GM23338 (cell line): ENCODE results near the gene DCP2. TPM values are rescaled to one million over a fixed set of nuclear protein-coding genes. Genes with fewer than 3 reads are reported as not detected.

Experiments used
- CREB1 ChIP-seq: fragments of 250-450 bp; sonication (Bioruptor Pico); IDR thresholded peaks from 2 replicates; pipeline ENCODE4 v1.5.0; 2020; ENCODE audit warnings: low read depth, mild to moderate bottlenecking, moderate library complexity
- CTCF ChIP-seq, 2 experiments: fragments of 200-600 bp in 1 of 2; sonication (generic) in 1 of 2; conservative IDR thresholded peaks; 2 replicates each; pipeline versions ENCODE4 v1.5.1 to v1.6.1; 2016 to 2017; ENCODE audit warnings: antibody characterized with exemption in 2 of 2, low read depth in 2 of 2, mild to moderate bottlenecking in 2 of 2, moderate library complexity in 1 of 2
- EZH2phosphoT487 ChIP-seq: fragments of 200-600 bp; sonication (generic); IDR thresholded peaks from one replicate; pipeline ENCODE4 v1.8.1; 2018; ENCODE audit warnings: antibody characterized with exemption; ENCODE audit not compliant: unreplicated experiment
- JUNB ChIP-seq: IDR thresholded peaks from one replicate; pipeline ENCODE4 v1.6.1; 2016; ENCODE audit warnings: antibody characterized with exemption; ENCODE audit not compliant: unreplicated experiment
- NANOG ChIP-seq: IDR thresholded peaks from 2 replicates; pipeline ENCODE4 v1.6.1; 2016; ENCODE audit warnings: antibody characterized with exemption, borderline replicate concordance
- POLR2AphosphoS5 ChIP-seq: IDR thresholded peaks from 2 replicates; pipeline ENCODE4 v1.6.1; 2016; ENCODE audit warnings: antibody characterized with exemption, low read depth
- REST ChIP-seq: IDR thresholded peaks from one replicate; pipeline ENCODE4 v1.6.1; 2018; ENCODE audit warnings: antibody characterized with exemption; ENCODE audit not compliant: unreplicated experiment
- ZNF331 ChIP-seq: fragments of 250-450 bp; sonication (Bioruptor Pico); IDR thresholded peaks from 2 replicates; pipeline ENCODE4 v1.5.0; 2020; ENCODE audit warnings: low read depth, mild to moderate bottlenecking, moderate library complexity
- polyA plus RNA-seq: library from polyadenylated mRNA; unstranded; fragments of >200 nt; fragmentation: Nextera tagmentation; extraction: Ambion mirVana; gene quantifications from 2 replicates; pipeline ENCODE4 v1.2.1, GENCODE V29; 2016
- total RNA-seq: library from RNA; depleted of rRNA; stranded (reverse); fragments of >200 nt; shearing (Covaris generic); gene quantifications from 2 replicates; pipeline ENCODE4 v1.2.3, GENCODE V29; 2014
- TF ChIP-seq, protein P1 (sequence below): fragments of 250-450 bp; sonication (Bioruptor Pico); IDR thresholded peaks from 2 replicates; pipeline ENCODE4 v1.5.0; 2020; ENCODE audit warnings: mild to moderate bottlenecking, moderate library complexity
- TF ChIP-seq, protein P2 (sequence below): IDR thresholded peaks from 2 replicates; pipeline ENCODE4 v1.6.1; 2016; ENCODE audit warnings: antibody characterized with exemption

Gene DCP2
- total and polyA plus RNA-seq, 2 experiments from 2014 or later: 96.6 to 165 TPM

DNA sequence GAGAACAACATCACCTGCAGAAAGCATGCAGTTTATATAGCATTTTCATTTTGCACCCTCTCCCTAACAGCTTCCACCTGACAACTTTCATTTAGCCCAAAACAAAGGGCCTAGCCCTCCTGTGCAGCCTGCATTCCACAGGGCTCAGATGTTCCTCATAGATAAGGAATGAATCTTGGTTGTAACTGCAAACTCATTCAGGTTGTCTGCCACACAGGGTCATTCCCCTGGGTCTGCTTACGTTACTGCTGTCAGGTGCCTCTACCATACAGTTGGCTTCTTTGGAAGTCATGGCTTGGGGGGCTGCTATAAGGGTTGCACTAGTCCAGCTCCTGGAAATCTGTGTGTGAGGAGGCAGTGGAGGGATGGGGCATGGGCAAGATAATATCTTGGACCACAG is 2.7 kb upstream of the DCP2 start (continued):
- TF ChIP-seq, protein P1, sequence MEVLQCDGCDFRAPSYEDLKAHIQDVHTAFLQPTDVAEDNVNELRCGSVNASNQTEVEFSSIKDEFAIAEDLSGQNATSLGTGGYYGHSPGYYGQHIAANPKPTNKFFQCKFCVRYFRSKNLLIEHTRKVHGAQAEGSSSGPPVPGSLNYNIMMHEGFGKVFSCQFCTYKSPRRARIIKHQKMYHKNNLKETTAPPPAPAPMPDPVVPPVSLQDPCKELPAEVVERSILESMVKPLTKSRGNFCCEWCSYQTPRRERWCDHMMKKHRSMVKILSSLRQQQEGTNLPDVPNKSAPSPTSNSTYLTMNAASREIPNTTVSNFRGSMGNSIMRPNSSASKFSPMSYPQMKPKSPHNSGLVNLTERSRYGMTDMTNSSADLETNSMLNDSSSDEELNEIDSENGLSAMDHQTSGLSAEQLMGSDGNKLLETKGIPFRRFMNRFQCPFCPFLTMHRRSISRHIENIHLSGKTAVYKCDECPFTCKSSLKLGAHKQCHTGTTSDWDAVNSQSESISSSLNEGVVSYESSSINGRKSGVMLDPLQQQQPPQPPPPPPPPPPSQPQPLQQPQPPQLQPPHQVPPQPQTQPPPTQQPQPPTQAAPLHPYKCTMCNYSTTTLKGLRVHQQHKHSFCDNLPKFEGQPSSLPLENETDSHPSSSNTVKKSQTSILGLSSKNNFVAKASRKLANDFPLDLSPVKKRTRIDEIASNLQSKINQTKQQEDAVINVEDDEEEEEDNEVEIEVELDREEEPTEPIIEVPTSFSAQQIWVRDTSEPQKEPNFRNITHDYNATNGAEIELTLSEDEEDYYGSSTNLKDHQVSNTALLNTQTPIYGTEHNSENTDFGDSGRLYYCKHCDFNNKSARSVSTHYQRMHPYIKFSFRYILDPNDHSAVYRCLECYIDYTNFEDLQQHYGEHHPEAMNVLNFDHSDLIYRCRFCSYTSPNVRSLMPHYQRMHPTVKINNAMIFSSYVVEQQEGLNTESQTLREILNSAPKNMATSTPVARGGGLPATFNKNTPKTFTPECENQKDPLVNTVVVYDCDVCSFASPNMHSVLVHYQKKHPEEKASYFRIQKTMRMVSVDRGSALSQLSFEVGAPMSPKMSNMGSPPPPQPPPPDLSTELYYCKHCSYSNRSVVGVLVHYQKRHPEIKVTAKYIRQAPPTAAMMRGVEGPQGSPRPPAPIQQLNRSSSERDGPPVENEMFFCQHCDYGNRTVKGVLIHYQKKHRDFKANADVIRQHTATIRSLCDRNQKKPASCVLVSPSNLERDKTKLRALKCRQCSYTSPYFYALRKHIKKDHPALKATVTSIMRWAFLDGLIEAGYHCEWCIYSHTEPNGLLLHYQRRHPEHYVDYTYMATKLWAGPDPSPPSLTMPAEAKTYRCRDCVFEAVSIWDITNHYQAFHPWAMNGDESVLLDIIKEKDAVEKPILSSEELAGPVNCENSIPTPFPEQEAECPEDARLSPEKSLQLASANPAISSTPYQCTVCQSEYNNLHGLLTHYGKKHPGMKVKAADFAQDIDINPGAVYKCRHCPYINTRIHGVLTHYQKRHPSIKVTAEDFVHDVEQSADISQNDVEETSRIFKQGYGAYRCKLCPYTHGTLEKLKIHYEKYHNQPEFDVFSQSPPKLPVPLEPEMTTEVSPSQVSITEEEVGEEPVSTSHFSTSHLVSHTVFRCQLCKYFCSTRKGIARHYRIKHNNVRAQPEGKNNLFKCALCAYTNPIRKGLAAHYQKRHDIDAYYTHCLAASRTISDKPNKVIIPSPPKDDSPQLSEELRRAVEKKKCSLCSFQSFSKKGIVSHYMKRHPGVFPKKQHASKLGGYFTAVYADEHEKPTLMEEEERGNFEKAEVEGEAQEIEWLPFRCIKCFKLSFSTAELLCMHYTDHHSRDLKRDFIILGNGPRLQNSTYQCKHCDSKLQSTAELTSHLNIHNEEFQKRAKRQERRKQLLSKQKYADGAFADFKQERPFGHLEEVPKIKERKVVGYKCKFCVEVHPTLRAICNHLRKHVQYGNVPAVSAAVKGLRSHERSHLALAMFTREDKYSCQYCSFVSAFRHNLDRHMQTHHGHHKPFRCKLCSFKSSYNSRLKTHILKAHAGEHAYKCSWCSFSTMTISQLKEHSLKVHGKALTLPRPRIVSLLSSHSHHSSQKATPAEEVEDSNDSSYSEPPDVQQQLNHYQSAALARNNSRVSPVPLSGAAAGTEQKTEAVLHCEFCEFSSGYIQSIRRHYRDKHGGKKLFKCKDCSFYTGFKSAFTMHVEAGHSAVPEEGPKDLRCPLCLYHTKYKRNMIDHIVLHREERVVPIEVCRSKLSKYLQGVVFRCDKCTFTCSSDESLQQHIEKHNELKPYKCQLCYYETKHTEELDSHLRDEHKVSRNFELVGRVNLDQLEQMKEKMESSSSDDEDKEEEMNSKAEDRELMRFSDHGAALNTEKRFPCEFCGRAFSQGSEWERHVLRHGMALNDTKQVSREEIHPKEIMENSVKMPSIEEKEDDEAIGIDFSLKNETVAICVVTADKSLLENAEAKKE (CRISPR knock-in tag): no peak
- no peak for TF ChIP-seq CTCF (conservative IDR thresholded peaks at IDR 0.05; ENCODE audit: low read depth in 2 of 2)
- TF ChIP-seq, protein P2, sequence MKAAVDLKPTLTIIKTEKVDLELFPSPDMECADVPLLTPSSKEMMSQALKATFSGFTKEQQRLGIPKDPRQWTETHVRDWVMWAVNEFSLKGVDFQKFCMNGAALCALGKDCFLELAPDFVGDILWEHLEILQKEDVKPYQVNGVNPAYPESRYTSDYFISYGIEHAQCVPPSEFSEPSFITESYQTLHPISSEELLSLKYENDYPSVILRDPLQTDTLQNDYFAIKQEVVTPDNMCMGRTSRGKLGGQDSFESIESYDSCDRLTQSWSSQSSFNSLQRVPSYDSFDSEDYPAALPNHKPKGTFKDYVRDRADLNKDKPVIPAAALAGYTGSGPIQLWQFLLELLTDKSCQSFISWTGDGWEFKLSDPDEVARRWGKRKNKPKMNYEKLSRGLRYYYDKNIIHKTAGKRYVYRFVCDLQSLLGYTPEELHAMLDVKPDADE: no peak
- no peak for TF ChIP-seq EZH2phosphoT487
- TF ChIP-seq NANOG: no peak
- TF ChIP-seq JUNB: no peak
- no peak for TF ChIP-seq REST
- TF ChIP-seq ZNF331 (CRISPR knock-in tag): no peak
- no peak for TF ChIP-seq CREB1 (CRISPR knock-in tag)
- TF ChIP-seq POLR2AphosphoS5: no peak
